ENCODE data around the gene KAZN. TPM values are rescaled to one million over a fixed set of nuclear protein-coding genes. Genes with fewer than 3 reads are reported as not detected.

KAZN gene
- polyA plus RNA-seq, 2 of the 4 experiments (the other 2 are of a cell fraction), result 1.3 to 1.9 TPM

- ChIA-PET POLR2A (no interaction called here), CTCF (no interaction called here)
Measured at GRCh38 chr1:15095496-15095875, 497.0 kb downstream of the KAZN start.

GRCh38 chr1:15096293-15096692, 497.8 kb downstream of the KAZN start:
- Histone ChIP-seq H3K9me3 (no peaks in the 10 kb centered on the region), H3K4me2 (no peak overlapping the region), H3K27ac (no peak overlapping the region), H3K4me3 (no peak overlapping the region), H3K4me1 (no peaks in the 10 kb centered on the region)
- DNase-seq (ENCODE audit: low read depth in 1 of 2, low spot score in 1 of 2) (no peak), ATAC-seq (no peak), FAIRE-seq (no peak)
- ChIA-PET CTCF (no interaction called here), POLR2A (no interaction called here)
- 40% methylated on average over 7 of the region's 7 CpGs for WGBS (ENCODE audit: missing lambda C conversion rate)
- TF ChIP-seq FOSL2 (IDR thresholded peaks at IDR 0.05), result no peak
- TF ChIP-seq FOSL2 (CRISPR knock-in tag; IDR thresholded peaks at IDR 0.05), result no peak
- TF ChIP-seq CBX2 (IDR thresholded peaks at IDR 0.05; ENCODE audit: borderline replicate concordance, low read depth), result no peak
- TF ChIP-seq, protein P1, sequence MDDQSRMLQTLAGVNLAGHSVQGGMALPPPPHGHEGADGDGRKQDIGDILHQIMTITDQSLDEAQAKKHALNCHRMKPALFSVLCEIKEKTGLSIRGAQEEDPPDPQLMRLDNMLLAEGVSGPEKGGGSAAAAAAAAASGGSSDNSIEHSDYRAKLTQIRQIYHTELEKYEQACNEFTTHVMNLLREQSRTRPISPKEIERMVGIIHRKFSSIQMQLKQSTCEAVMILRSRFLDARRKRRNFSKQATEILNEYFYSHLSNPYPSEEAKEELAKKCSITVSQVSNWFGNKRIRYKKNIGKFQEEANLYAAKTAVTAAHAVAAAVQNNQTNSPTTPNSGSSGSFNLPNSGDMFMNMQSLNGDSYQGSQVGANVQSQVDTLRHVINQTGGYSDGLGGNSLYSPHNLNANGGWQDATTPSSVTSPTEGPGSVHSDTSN (IDR thresholded peaks at IDR 0.05), result no peak
- no peak for TF ChIP-seq MYC (IDR thresholded peaks at IDR 0.05; ENCODE audit: borderline replicate concordance, low read length)
- TF ChIP-seq, protein P2, sequence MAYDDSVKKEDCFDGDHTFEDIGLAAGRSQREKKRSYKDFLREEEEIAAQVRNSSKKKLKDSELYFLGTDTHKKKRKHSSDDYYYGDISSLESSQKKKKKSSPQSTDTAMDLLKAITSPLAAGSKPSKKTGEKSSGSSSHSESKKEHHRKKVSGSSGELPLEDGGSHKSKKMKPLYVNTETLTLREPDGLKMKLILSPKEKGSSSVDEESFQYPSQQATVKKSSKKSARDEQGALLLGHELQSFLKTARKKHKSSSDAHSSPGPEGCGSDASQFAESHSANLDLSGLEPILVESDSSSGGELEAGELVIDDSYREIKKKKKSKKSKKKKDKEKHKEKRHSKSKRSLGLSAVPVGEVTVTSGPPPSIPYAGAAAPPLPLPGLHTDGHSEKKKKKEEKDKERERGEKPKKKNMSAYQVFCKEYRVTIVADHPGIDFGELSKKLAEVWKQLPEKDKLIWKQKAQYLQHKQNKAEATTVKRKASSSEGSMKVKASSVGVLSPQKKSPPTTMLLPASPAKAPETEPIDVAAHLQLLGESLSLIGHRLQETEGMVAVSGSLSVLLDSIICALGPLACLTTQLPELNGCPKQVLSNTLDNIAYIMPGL (CRISPR knock-in tag; IDR thresholded peaks at IDR 0.05; ENCODE audit: borderline replicate concordance), result no peak
- no peak for TF ChIP-seq JUNB (IDR thresholded peaks at IDR 0.05)
- no peak for TF ChIP-seq KDM1A (IDR thresholded peaks at IDR 0.05; ENCODE audit: low read depth)
- TF ChIP-seq ZFP36 (IDR thresholded peaks at IDR 0.05; ENCODE audit: borderline replicate concordance, partially characterized antibody), result no peak
- TF ChIP-seq CHD4 (IDR thresholded peaks at IDR 0.05; ENCODE audit: borderline replicate concordance), result no peak
- TF ChIP-seq, protein P3, sequence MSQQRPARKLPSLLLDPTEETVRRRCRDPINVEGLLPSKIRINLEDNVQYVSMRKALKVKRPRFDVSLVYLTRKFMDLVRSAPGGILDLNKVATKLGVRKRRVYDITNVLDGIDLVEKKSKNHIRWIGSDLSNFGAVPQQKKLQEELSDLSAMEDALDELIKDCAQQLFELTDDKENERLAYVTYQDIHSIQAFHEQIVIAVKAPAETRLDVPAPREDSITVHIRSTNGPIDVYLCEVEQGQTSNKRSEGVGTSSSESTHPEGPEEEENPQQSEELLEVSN (IDR thresholded peaks at IDR 0.05; ENCODE audit: borderline replicate concordance, low read depth), result no peak
- no peak for TF ChIP-seq TFCP2L1 (CRISPR knock-in tag; IDR thresholded peaks at IDR 0.05)
- no peak for TF ChIP-seq CBX8 (IDR thresholded peaks at IDR 0.05)
- TF ChIP-seq RNF2 (IDR thresholded peaks at IDR 0.05; ENCODE audit: borderline replicate concordance, low read depth), result no peak

More at GRCh38 chr1:15095496-15095875, 497.0 kb downstream of the KAZN start:
- no peak overlapping the region for H3K4me3 ChIP-seq
- FAIRE-seq, result no peak
- DNase-seq (ENCODE audit: low read depth in 1 of 2, low spot score in 1 of 2), result no peak
- H3K4me2 ChIP-seq, result no peak overlapping the region
- no peak overlapping the region for H3K27ac ChIP-seq
- no peaks in the 10 kb centered on the region for H3K9me3 ChIP-seq
- no peaks in the 10 kb centered on the region for H3K4me1 ChIP-seq
- 36% methylated on average over 5 of the region's 6 CpGs for WGBS (ENCODE audit: missing lambda C conversion rate)
- no peak for ATAC-seq
- no peak for TF ChIP-seq FOXS1 (CRISPR knock-in tag; IDR thresholded peaks at IDR 0.05)
- TF ChIP-seq ZFP36 (IDR thresholded peaks at IDR 0.05; ENCODE audit: borderline replicate concordance, partially characterized antibody), result no peak
- no peak for TF ChIP-seq JUN (IDR thresholded peaks at IDR 0.05)
- TF ChIP-seq, protein P4, sequence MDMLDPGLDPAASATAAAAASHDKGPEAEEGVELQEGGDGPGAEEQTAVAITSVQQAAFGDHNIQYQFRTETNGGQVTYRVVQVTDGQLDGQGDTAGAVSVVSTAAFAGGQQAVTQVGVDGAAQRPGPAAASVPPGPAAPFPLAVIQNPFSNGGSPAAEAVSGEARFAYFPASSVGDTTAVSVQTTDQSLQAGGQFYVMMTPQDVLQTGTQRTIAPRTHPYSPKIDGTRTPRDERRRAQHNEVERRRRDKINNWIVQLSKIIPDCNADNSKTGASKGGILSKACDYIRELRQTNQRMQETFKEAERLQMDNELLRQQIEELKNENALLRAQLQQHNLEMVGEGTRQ (IDR thresholded peaks at IDR 0.05), result no peak
- TF ChIP-seq RFX5 (IDR thresholded peaks at IDR 0.05), result no peak
- no peak for TF ChIP-seq CTCF (IDR thresholded peaks at IDR 0.05)
- TF ChIP-seq, protein P5, sequence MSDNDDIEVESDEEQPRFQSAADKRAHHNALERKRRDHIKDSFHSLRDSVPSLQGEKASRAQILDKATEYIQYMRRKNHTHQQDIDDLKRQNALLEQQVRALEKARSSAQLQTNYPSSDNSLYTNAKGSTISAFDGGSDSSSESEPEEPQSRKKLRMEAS (IDR thresholded peaks at IDR 0.05), result no peak
- no peak for TF ChIP-seq REST (IDR thresholded peaks at IDR 0.05)
- no peak for TF ChIP-seq PHF8 (IDR thresholded peaks at IDR 0.05; ENCODE audit: borderline replicate concordance, low read depth)
- no peak for TF ChIP-seq EHF (CRISPR knock-in tag; IDR thresholded peaks at IDR 0.05)

Measured in A549 (cell line).